Gastroesophageal sphincter (tissue), 3 donors: ENCODE results near the gene ADAD2.

Source experiments
- EP300 ChIP-seq: sonication (generic); formaldehyde crosslinking; IDR thresholded peaks from one replicate; pipeline ENCODE4 v1.6.1; 2017; ENCODE audit warnings: antibody characterized with exemption, mild to moderate bottlenecking
- POLR2A ChIP-seq, 2 donors: fragments of 450-650 bp; IDR thresholded peaks; one replicate each; pipeline ENCODE4 v1.6.1; 2017; ENCODE audit warnings: antibody characterized with exemption in 2 of 2, mild to moderate bottlenecking in 2 of 2, moderate library complexity in 1 of 2
- POLR2AphosphoS5 ChIP-seq: sonication (generic); formaldehyde crosslinking; IDR thresholded peaks from one replicate; pipeline ENCODE4 v1.6.1; 2017; ENCODE audit warnings: antibody characterized with exemption
- TF ChIP-seq, protein P1 (sequence below), 4 experiments: fragments of 200-600 bp in 2 of 4; fragments of 450-650 bp in 2 of 4; sonication (generic) in 1 of 4; IDR thresholded peaks; one replicate each; pipeline ENCODE4 v1.5.1; 2017 to 2019; ENCODE audit warnings: antibody characterized with exemption in 4 of 4, mild to moderate bottlenecking in 2 of 4, moderate library complexity in 2 of 4

DNA sequence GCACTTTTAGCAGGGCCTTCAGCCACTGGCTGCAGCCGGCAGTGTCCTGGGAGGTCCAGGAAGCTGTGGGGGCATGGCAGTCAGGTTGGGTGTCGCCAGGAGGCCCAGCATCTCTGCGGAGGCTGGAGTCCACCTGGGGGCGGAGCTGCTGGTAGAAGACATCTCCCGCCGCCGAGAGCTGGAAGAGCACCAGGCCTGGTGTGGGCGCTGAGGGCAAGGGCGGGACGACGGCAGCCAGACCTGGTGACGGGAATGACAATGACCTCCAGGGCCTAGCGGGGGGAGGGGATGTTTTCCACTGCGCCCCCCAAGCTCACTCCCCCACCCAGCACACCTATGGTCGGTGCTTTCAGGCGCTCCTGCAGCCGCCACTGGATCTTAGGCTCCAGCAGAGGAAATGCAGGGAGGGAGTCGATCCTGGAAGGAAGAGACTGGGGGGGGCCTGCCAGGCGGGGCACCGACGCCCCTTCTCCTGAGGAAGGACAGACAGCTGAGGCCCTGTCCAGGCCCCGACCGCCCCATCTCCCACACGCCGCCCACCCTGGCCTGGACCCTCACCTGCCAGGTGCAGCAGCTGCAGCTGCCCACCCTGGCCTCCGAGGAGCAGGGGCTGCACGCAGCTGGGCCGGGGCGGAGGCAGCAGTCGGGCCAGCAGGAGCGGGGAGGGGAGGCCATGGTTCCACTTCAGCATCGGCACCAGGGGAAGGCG, 11.2 kb upstream of the ADAD2 start:
- TF ChIP-seq, protein P1, sequence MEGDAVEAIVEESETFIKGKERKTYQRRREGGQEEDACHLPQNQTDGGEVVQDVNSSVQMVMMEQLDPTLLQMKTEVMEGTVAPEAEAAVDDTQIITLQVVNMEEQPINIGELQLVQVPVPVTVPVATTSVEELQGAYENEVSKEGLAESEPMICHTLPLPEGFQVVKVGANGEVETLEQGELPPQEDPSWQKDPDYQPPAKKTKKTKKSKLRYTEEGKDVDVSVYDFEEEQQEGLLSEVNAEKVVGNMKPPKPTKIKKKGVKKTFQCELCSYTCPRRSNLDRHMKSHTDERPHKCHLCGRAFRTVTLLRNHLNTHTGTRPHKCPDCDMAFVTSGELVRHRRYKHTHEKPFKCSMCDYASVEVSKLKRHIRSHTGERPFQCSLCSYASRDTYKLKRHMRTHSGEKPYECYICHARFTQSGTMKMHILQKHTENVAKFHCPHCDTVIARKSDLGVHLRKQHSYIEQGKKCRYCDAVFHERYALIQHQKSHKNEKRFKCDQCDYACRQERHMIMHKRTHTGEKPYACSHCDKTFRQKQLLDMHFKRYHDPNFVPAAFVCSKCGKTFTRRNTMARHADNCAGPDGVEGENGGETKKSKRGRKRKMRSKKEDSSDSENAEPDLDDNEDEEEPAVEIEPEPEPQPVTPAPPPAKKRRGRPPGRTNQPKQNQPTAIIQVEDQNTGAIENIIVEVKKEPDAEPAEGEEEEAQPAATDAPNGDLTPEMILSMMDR (IDR thresholded peaks at IDR 0.05): no peak
- TF ChIP-seq POLR2AphosphoS5 (no peak), POLR2A (IDR thresholded peaks at IDR 0.05) (no peak), EP300 (no peak)
